ENCODE measurements around the gene CLDN7.

DNA sequence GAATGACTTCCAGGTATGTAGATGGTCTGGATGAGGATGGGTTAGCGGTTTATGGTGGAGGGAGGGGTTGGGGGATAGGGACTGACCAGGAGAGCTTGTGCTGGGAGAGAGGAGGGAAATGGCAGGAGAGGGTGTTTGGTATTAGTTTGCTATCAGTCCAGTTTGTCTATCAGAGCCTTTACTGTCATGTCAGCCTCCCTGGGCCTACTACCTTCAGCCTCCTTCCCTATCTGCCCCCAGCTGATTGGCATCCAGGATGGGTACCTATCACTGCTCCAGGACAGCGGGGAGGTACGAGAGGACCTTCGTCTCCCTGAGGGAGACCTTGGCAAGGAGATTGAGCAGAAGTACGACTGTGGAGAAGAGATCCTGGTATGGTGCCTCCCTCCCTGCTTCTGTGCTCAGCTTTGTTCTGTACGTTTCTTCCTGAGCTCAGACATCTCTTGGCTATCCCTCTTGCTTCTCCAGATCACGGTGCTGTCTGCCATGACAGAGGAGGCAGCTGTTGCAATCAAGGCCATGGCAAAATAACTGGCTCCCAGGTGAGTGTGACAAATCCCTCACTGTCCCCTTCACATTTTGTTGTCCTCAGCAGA is 48.9 kb upstream of the CLDN7 start:
- TF ChIP-seq, protein P1, sequence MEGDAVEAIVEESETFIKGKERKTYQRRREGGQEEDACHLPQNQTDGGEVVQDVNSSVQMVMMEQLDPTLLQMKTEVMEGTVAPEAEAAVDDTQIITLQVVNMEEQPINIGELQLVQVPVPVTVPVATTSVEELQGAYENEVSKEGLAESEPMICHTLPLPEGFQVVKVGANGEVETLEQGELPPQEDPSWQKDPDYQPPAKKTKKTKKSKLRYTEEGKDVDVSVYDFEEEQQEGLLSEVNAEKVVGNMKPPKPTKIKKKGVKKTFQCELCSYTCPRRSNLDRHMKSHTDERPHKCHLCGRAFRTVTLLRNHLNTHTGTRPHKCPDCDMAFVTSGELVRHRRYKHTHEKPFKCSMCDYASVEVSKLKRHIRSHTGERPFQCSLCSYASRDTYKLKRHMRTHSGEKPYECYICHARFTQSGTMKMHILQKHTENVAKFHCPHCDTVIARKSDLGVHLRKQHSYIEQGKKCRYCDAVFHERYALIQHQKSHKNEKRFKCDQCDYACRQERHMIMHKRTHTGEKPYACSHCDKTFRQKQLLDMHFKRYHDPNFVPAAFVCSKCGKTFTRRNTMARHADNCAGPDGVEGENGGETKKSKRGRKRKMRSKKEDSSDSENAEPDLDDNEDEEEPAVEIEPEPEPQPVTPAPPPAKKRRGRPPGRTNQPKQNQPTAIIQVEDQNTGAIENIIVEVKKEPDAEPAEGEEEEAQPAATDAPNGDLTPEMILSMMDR (conservative IDR thresholded peaks at IDR 0.05; ENCODE audit: low read length), result no peak
- TF ChIP-seq EZH2phosphoT487 (IDR thresholded peaks at IDR 0.05; ENCODE audit: borderline replicate concordance, low read depth, low read length), result no peak
